C4-2B (cell line): ENCODE results near the gene THAP3.

ENCODE experiments used
- H3K27ac ChIP-seq: fragments of 450-650 bp; 2 replicates; pipeline ENCODE4 v1.5.1; 2017
- CTCF ChIP-seq: fragments of 450-650 bp; conservative IDR thresholded peaks from 2 replicates; pipeline ENCODE4 v1.5.1; 2017; ENCODE audit warnings: mild to moderate bottlenecking
- ZFX ChIP-seq: fragments of 450-650 bp; IDR thresholded peaks from 2 replicates; pipeline ENCODE4 v1.6.1; 2017

The THAP3 gene

GRCh38 chr1:6624710-6625583 is at the start of gene THAP3:
THAP3 (plus strand) TSS chr1:6624868; CDS start chr1:6625219, 351 bp downstream.
- peak within 1 kb of the TSS; percentile 85 for H3K27ac ChIP-seq
- TF ChIP-seq CTCF (no peak), ZFX (peak; percentile 100)

- no peak overlapping the region for H3K27ac ChIP-seq
- no peak for TF ChIP-seq CTCF
- no peak for TF ChIP-seq ZFX
These were observed 46.7 kb upstream of the THAP3 start for GRCh38 chr1:6577831-6578525.

- peak overlapping the region; percentile 79 for H3K27ac ChIP-seq
- TF ChIP-seq ZFX (no peak), CTCF (no peak)
These were observed 45.9 kb upstream of the THAP3 start for GRCh38 chr1:6578624-6579373.

- TF ChIP-seq CTCF (no peak), ZFX (no peak)
- peak within 1 kb of the TSS; percentile 79 for H3K27ac ChIP-seq
These were observed 45.1 kb upstream of the THAP3 start, which contains the start of gene ZBTB48 for GRCh38 chr1:6579374-6580118. ZBTB48 (plus strand) TSS chr1:6579994; CDS start chr1:6580610, 616 bp downstream.

GRCh38 chr1:6580119-6580592 is 44.5 kb upstream of the THAP3 start:
- TF ChIP-seq ZFX (no peak), CTCF (no peak)
- H3K27ac ChIP-seq, result peak overlapping the region; percentile 79

- peak overlapping the region; percentile 79 for H3K27ac ChIP-seq
- TF ChIP-seq ZFX (no peak), CTCF (no peak)
These were observed 43.9 kb upstream of the THAP3 start for GRCh38 chr1:6580593-6581409.
